ENCODE data around the gene RANBP9. TPM values are rescaled to one million over a fixed set of nuclear protein-coding genes. Genes with fewer than 3 reads are reported as not detected.

Gene RANBP9
- total and polyA plus RNA-seq, 2 of the 13 experiments (the other 11 are each of a cell fraction or from before 2014, with no cell fraction given), result 26.6 to 30.6 TPM

- no peak for TF ChIP-seq ARID4A (CRISPR knock-in tag; IDR thresholded peaks at IDR 0.05; ENCODE audit: borderline replicate concordance)
- TF ChIP-seq ELF4 (CRISPR knock-in tag; IDR thresholded peaks at IDR 0.05; ENCODE audit: borderline replicate concordance), result no peak
- TF ChIP-seq GTF3A (CRISPR knock-in tag; conservative IDR thresholded peaks at IDR 0.05), result no peak
- no peak for TF ChIP-seq REST (IDR thresholded peaks at IDR 0.05; ENCODE audit: borderline replicate concordance in 1 of 2, low read depth in 1 of 2, low read length in 2 of 2)
- TF ChIP-seq HES4 (CRISPR knock-in tag; IDR thresholded peaks at IDR 0.05; ENCODE audit: borderline replicate concordance), result no peak
- TF ChIP-seq MAFK (conservative IDR thresholded peaks at IDR 0.05 in 1 of 2, IDR thresholded peaks at IDR 0.05 in 1 of 2; ENCODE audit: low read length in 2 of 2), result peak; percentile 96 to 97
- no peak for TF ChIP-seq ZUFSP (CRISPR knock-in tag; IDR thresholded peaks at IDR 0.05; ENCODE audit: borderline replicate concordance)
Observed at GRCh38 chr6:13668291-13668928, 43.2 kb downstream of the RANBP9 start (continued).
